Breast epithelium (tissue), 3 donors: Measurements from ENCODE around the gene TSPAN1.
"Not testable (repeated sequence)": the region's sequence is repeated elsewhere in the genome, so short reads cannot be mapped to it uniquely, and the experiment has no call there.

Experiments used
- CTCF ChIP-seq, 3 donors: fragments of 450-650 bp; IDR thresholded peaks; one replicate each; pipeline ENCODE4 v1.5.1; 2016 to 2017; ENCODE audit warnings: antibody characterized with exemption in 3 of 3, mild to moderate bottlenecking in 3 of 3, moderate library complexity in 3 of 3
- POLR2A ChIP-seq: fragments of 450-650 bp; IDR thresholded peaks from one replicate; pipeline ENCODE4 v1.6.1; 2016; ENCODE audit warnings: antibody characterized with exemption, mild to moderate bottlenecking, moderate library complexity

GRCh38 chr1:46223055-46223454 is 48.2 kb downstream of the TSPAN1 start:
- TF ChIP-seq CTCF (IDR thresholded peaks at IDR 0.05); POLR2A: not testable (repeated sequence)
